Stimulated activated CD4-positive, alpha-beta T cell treated with anti-CD3 and anti-CD28 coated beads, Interleukin-15, amount 100 ng/mL, for 24 hours (primary cell): Measurements from ENCODE around the gene BRF1.
"Not testable (repeated sequence)": the region's sequence is repeated elsewhere in the genome, so short reads cannot be mapped to it uniquely, and the experiment has no call there.

Experiments used
- DNase-seq: peaks from one replicate; pipeline ENCODE4 v3.0.0-alpha.2; 2020

BRF1 gene

DNA sequence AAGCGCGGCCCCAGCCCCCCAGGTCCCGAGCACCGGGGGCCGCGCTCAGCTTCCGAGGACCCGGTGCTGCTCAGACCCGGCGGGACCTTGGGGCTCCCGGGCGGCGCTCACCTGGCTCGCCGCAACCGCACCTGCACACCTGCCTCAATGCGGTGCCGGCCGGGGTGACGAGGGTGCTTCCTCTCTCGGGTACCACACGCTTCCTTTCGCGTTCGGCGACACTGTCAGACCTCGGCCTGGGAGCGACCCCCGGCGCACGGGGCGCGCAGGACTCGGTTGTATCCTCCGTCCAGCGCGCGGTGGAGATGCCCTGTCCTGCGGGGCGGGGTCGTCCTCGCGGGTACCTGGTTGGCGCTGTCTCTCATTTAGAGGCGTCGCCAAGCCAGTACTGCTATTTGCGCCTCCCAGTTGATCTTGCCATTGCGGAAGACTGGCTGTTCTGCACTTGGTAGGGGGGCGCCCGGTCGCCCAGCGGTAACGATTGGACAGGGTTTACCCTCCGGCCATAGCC, 14.5 kb upstream of the BRF1 start:
- DNase-seq, result peak; percentile 52

DNA sequence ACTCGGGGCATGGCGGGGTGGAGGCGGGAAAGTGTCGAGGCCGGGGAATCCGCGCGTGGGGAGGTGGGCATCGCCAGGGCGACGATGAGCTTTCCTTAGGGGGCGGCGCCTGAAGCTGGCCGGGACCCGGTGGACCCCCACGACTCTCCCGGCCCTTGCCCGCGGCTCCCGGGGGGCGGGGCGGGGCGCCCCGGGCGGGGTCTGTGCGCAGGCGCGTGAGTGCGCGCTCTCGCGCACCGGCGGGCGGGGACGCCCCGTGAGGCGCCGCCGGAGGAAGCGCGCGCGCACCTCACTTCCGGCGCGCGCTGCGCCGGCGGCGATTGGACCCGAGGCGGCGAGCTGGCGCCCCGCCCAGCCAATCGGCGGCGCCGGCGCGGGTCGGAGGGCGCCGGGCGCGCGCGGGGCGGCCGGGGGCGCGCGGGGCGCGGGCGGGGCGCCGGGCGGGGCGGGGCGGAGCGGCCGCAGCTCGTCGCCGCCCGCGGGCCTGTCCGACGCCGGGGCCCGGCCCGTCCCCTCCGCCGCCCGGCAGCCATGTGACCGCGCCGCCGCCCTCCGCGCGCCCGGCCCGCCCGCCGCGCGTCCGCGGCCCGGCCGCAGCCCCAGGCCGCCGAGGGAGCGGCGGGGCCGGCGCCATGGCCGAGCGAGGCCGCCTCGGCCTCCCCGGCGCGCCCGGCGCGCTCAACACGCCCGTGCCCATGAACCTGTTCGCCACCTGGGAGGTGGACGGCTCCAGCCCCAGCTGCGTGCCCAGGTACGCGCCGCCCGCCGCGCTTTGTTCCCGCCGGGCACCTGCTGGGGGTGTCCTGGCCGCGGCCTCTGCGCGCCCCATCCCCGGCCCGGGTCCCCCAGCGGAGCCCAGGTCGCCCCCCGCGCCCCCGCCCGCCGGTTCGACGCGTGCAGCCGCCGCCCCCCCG, 13.7 kb upstream of the BRF1 start, which contains the start of gene PACS2:
Gene PACS2, plus strand, starts transcription at position 462 of the 914 bp plus-strand sequence. Its CDS starts 171 bp downstream, at position 633.
- peak; percentile 79 for DNase-seq

DNA sequence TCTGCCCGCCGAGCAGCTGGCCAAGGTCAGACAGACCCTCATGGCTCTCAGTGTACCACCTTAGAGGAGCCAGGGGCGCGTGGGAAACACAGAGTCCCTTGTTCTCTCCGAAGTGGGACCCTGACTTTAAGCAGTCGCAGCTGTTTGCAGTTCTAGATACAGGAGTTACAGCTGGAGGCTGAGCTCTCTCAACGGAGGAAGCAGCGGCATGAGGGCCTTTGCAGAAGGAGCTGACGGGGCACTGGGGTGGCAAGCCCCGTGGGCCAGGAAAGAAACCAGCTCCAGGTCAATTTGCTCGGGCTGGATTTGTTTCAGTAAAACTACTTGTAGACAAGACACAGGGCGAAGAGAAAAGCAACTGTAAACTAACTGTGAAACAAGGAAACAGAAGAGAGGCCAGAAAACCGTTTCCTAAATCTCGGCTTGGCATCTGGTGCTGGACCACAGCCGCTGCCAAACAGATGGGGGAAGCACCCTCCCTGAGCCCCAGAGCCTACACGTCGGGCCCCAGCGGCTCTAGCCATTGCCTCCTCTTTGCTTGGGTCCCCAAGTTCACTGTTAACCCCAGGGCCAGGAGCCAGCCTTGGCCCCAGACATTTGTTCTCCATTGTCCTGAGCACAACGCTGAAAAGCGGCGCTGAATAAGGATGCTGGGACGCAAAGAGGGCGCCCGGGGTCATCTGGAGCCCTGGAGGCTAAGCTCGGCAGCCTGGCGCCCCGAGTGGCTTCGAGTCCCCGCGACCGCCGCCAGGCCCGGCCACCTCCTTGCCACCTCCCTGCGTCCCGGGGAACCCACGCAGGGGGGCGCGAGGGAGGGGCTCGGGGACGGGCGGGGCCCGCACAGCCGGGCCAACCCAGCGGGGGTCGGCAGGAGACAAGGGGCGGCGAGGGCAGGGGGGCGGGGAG, 12.8 kb upstream of the BRF1 start:
- DNase-seq, result peak; percentile 47

DNA sequence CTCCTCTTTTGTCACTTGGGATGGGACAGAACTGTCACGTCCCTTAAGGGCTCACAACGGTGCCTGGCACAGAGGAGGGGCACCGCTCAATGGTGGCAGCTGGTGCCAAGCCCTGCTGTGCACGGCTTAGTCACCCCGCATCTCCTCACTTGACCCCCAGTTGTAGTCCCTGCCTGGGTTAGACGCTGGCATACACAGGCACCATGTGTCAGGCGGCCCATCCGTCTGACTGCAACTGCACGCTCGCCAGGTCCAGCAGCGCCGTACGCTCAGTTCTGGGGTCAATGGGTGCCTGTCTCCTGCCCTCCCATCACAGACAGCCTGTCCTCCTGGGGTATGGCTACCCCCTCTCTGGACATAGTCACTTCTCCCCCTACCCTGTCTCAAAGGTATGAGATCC, 12.2 kb upstream of the BRF1 start:
- DNase-seq, result no peak

DNA sequence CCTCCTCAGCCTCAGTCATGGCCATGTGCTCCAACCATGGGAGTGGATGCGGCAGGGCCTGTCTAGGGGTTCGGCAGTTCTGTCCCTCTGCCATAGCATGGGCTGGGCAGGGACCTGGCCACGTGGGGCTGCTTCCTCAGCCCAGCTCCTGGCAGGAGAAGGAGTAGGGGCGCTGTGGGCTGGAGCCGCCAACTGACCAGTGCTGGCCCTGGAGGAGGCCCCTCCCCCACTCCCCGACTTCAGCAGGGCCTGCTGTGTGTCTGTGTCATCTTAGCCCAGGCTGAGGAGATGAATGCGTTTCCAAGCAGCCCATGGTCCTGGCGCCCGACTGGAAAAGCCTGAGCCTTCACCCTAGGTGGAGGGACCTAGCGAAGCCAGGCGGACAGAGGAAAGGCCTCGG, 11.0 kb upstream of the BRF1 start:
- no peak for DNase-seq

DNA sequence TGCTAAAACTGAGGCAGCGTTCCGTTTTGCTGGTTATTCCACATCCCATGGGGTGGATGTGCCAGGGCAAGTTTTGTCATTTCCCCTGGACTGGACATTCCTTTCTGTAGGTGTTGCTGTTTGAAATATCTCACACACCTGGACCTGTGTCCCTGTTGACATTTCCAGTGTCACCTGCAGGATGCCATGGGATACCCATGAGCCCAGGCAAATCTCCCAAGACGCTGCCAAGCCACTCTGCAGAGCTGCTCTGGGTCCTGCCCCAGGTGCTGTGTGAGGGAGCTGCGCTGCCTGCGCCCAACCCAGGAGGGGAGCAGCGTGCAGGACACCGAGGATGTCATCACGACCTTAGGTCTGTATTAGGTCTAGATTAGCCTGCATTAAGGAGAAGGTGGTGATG, 8.6 kb upstream of the BRF1 start:
- no peak for DNase-seq

DNA sequence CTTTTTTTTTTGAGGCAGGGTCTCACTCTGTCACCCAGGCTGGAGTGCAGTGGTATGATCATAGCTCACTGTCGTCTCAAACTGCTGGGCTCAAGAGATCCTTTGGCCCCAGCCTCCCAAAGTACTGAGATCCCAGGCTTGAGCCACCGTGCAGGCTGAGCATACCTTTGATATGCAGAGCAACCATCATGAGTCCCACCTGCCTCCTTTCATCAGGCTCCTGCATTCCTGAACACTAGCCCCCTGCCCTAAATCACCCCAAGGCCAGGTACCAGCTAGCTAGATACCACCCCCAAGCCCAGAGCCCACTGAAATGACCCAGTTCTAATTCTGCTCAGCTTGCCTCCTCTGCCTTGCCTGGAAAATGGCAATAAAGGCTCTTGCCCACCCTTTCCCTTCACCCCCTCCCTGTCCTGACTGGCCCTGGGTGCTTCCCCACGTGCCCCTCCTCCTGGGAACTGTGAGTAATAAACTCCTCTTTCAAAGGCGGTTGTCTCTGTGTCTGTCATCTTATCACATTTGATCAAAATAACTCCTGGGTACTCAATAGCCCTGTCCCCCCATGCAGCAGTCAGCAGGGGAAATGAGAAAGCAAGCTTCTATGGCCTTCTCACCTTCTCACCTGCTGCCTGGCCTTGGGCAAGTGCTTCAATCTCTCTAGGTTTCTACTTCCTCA, 6.4 kb upstream of the BRF1 start:
- DNase-seq, result no peak

DNA sequence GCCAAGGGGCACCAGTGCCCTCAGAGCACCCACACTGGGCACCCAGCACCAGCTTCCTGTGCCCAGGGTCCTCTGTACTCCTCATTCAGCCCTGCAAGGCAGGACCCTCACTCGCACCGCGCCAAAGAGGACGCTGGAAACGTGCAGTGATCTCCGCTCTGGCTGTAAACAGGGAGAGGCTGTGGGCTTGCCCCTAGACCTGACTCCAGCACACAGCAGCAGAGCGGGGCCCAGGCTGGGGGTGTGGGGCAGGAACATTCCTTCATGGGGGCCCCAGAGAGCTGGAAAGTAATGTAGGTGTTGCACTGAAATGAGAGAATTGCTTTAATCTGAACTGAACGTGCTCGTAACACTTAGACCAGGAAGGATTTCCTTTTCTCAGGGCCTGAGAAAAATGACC, 5.0 kb upstream of the BRF1 start:
- no peak for DNase-seq

DNA sequence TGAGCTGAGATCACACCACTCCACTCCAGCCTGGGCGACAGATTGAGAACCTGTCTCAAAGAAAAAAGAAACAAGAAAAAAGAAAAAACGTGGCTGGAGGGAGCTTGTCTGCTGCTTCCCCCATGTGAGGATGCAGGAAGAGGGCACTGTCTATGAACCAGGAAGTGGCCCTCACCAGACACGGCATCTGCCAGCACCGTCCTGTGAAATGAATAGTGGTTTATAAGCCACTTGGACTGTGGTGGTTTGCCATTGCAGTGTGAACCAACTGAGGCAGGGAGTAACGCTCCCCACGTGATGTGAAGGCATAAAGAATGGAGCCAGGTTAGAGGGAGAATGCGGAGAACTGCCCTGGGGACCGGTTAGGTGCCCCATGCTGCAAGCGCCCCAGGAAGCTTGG, 4.5 kb upstream of the BRF1 start:
- no peak for DNase-seq

DNA sequence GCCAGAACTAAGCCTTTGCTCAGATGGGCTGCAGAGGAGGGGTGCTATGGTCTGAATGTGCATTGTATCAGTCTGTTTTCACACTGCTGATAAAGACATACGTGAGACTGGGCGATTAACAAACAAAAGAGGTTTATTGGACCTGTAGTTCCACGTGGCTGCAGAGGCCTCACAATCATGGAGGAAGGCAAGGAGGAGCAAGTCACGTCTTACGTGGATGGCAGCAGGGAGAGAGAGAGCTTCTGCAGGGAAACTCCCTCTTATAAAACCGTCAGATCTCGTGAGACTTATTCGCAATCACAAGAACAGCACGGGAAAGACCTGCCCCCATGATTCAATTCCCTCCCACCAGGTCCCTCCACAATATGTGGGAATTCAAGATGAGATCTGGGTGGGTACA, 3.8 kb upstream of the BRF1 start:
- DNase-seq, result no peak

DNA sequence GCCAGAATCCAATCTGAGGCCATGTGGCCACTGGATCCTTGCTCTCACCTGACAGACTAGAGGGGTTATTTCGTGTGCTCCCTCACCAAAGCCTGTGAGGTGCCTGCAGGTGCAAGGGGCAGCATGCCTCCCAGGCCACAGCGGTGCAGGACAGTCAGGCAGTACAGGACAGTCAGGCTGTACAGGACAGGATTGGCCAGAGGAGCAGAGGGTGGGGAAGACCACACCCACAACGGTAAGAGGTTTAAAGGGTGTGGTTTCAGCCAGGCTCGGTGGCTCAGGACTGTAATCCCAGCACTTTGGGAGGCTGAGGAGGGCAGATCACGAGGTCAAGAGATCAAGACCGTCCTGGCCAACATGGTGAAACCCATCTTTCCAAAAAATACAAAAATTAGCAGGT, 3.1 kb upstream of the BRF1 start:
- DNase-seq, result no peak

DNA sequence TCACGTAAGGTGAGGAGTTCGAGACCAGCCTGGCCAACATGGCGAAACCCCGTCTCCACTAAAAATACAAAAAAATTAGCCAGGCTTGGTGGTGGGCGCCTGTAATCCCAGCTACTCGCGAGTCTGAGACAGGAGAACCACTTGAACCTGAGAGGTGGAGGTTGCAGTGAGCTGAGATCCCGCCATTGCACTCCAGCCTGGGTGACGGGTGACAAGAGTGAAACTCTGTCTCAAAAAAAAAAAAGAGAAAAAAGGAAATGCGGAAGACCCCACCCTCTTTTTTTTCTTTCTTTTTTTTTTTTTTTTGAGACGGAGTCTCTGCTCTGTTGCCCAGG, 1.1 kb upstream of the BRF1 start:
- not testable (repeated sequence) for DNase-seq

DNA sequence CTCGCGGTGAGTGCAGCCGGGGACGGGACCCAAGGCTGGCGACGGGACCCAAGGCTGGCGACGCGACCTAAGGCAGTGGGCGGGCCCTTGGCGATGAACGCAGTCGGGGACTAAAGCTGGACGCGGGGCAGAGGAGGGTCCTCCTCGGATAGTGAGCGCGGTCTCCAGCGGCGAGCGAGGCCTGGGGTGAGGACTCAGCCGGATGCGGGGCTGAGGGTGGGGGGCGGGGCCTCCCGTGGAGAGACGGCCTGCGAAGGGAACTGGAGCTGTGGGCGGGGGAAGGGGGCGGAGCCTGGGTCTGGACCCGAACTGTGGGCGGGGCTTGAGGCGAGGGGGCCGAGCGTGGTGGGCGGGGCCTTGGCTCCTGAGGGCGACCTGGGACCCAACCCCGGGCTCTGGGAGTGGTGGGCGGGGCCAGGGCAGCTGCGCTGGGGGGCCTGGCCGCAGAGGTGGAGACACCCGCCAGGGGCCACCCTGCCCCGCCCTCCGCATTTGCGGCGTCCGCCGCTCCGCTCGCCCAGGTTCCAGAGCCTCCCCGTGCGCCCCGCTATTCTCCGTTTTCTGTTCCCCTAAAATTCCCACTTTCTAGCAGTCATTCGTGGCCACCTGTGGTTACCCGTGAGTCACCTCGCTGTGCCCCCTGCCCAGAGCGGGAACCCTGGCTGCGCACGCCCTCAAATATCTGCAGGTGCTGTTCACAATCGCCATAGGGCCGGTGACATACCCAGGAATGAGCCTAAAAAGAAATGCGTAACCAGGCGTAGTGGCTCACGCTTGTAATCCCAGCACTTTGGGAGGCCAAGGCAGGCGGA, 508 bp upstream of the BRF1 start:
- DNase-seq, result peak; percentile 100

DNA sequence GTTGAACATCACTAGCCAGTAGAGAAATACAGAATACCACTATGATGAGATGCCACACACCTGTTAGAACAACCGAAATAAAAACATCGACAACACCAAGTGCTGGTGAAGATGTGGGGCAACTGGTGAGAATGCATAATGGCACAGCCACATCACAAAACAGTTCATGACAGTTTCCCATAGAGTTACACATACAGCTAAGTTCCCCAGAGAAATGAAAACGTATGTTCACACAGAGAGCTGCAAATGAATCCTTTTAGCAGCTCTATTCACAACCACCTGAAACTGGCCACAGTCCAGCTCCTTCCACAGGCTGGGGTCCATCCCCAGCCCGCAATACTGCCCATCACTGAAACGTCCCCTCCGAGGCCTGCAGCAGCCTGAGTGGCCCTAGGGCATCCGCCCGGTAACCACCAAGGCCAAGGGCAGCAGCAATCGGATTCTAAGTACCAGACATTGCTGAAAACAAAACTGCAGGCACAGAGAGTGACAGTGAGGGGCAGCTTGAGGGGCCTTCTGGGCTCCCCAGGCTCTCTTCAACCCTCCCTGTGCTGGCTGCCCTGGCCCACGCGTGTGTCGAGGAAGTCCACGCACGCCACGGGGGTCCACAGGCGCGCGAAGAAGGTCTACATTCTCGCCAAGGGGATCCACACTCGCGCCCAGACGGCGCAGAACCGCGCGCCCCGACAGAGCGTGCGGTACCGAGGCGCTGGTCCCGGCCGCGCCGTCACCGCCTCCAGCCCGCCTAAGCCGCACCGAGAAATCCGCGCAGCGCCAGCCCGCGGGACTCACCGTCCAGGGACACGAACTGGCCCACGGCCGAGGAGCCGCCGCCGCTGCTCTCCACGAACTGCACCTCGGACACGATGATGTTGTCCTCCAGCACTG, 903 bp downstream of the BRF1 start:
- peak; percentile 47 for DNase-seq

DNA sequence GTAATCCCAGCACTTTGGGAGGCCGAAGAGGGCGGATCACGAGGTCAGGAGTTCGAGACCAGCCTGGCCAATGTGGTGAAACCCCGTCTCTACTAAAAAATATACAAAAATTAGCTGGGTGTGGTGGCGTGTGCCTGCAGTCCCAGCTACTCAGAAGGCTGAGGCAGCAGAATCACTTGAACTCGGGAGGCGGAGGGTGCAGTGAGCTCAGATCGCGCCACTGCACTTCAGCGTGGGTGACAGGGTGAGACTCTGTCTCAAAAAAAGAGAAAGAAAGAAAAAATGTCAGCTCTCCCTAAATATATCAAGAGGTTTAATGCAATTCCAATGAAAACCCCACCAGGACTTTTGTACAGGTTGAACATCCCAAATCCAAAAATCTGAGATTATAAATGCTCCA, 3.5 kb downstream of the BRF1 start:
- not testable (repeated sequence) for DNase-seq

DNA sequence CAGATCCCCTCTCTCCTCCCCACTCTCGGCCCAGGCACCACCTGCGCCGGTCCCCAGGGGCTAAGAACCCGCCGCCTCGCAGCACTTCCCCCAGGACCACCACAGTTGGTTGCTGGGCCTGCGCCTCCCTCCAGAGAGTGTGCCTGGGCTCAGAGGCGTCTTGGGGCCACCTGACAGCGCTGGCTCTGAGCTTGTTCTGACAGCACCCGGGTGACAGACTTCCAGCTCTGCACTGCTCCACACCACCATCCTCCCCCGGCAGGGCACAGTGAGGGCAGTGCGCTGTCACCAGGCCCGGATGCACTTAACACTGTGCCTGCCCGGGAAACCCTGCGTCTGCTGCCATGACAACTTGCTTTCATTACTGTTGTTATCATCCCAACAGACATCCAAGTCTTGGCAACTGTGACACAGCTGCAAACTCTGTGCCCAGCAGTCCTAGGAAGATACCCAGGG, 6.6 kb downstream of the BRF1 start:
- peak; percentile 69 for DNase-seq

DNA sequence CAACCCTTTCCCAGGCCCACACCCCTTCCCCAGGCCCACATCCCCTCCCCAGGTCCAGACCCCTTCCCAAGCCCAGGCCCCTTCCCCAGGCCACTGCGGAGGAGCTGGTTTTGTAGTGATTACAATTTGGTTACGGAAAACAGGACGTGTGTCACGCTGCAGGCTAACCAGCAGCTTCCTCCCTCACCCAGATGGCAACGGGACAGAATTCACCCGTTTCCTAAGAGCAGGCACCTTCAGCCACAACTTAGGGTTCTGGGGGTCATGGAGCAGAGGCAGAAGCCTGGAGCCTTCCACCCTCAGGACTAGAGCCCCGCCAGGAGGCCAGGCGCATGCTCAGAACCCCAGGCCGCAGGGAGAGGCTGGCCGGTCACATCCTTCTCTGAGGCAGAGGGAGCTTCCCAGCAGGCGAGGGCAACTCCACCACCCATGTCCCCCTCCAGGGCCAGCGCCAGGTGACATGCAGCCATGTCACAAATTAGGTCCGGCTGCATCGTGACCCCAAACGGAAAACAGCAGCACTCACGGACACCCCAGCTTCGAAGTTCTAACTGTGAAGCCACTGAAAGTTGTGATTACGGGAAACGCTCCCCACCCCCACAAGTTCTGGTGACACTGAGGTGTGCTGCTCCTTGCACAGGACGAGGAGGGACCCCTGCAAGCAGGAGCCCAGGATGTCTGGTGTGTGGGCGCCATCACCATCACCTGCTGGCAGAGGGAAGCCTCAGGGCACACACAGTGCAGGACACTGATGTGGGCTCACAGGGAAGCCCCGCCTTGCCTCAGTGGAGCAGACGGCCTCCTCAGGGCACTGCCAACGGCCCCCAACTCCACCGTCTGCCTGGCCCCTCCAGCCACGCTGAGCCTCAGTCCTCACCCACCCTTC, 7.7 kb downstream of the BRF1 start:
- DNase-seq, result no peak

DNA sequence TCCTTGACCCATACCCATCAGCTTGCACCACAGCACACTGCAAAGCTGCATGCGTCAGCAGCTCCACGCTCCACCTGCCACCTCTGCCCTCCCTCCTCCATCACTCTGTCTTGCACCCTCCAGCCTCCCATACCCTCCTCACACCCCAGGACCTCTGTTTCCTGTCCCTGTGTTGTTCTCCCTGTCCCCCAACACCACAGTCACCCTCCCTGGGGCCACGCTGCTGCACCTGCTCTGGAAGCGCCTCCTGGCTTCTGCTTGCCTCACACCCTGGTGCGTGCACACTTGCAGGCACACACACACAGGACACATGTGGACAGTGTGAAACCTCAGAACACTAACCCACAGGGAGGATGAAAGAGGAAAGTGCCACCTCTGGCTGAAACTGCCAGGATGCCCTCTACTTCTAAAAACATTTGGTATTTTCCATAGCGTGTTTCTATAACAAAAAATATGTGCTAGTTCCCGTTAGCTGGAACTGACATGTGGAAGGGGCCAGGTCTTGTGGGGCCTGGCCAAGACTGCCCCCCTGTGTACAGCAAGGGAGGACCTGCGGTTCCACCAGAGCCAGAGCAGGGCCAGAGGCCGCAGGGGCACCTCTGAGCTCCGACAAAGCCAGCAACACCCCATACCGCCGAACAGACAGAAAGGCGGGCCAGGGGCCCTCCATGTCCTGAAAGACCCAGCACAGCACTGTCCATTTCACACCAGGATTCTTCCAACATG, 10.0 kb downstream of the BRF1 start:
- no peak for DNase-seq

DNA sequence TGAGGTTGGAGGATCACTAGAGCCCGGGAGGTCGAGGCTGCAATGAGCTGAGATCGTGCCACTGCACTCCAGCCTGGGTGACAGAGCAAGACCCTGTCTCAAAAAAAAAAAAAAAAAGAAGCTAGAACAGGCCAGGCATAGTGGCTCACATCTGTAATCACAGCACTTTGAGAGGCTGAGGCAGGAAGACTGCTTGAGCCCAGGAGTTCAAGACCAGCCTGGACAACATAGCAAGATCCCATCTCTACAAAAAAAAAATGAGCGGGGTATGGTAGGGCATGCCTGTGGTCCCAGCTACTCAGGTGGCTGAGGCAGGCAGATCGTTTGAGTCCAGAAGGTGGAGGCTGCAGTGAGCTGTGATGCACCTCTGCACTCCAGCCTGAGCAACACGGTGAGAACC, 11.9 kb downstream of the BRF1 start:
- DNase-seq, result not testable (repeated sequence)
